Measurements from ENCODE around the gene RABGAP1L. TPM values are rescaled to one million over a fixed set of nuclear protein-coding genes. Genes with fewer than 3 reads are reported as not detected.
"Not testable (repeated sequence)": the region's sequence is repeated elsewhere in the genome, so short reads cannot be mapped to it uniquely, and the experiment has no call there.

RABGAP1L gene
- total RNA-seq, 1 donor from 2014 or later: 69.2 TPM

GRCh38 chr1:174324493-174324892, 165.2 kb downstream of the RABGAP1L start:
- no peaks in the 10 kb centered on the region for H3K27me3 ChIP-seq (ENCODE audit: low read depth)
- H3K27ac ChIP-seq (replicated peaks): no peak overlapping the region
- no peak overlapping the region for H3K4me3 ChIP-seq
- no peak for DNase-seq
- no peak for TF ChIP-seq CTCF (IDR thresholded peaks at IDR 0.05; ENCODE audit: borderline replicate concordance)
- H3K36me3 ChIP-seq: peaks cover 54% of the 10 kb centered on the region
- no peaks in the 10 kb centered on the region for H3K4me1 ChIP-seq
- intact Hi-C loops (cut with micrococcal nuclease): no loop called here
- H3K9me3 ChIP-seq (replicated peaks): peaks cover 44% of the 10 kb centered on the region

GRCh38 chr1:174324939-174325338, 165.6 kb downstream of the RABGAP1L start:
- intact Hi-C loops (cut with micrococcal nuclease): no loop called here
- no peak overlapping the region for H3K4me3 ChIP-seq
- no peak for DNase-seq
- no peak for TF ChIP-seq CTCF (IDR thresholded peaks at IDR 0.05; ENCODE audit: borderline replicate concordance)
- H3K27ac ChIP-seq (replicated peaks): no peak overlapping the region
- H3K4me1 ChIP-seq: no peaks in the 10 kb centered on the region
- H3K36me3 ChIP-seq: peaks cover 50% of the 10 kb centered on the region
- no peaks in the 10 kb centered on the region for H3K27me3 ChIP-seq (ENCODE audit: low read depth)
- H3K9me3 ChIP-seq (replicated peaks): peaks cover 39% of the 10 kb centered on the region

GRCh38 chr1:174326278-174326677, 167.0 kb downstream of the RABGAP1L start:
- H3K9me3 ChIP-seq (replicated peaks): peaks cover 26% of the 10 kb centered on the region
- H3K27me3 ChIP-seq (ENCODE audit: low read depth): no peaks in the 10 kb centered on the region
- no peak overlapping the region for H3K27ac ChIP-seq (replicated peaks)
- H3K36me3 ChIP-seq: peaks cover 37% of the 10 kb centered on the region
- no peak for DNase-seq
- no peak for TF ChIP-seq CTCF (IDR thresholded peaks at IDR 0.05; ENCODE audit: borderline replicate concordance)
- intact Hi-C loops (cut with micrococcal nuclease): no loop called here
- H3K4me3 ChIP-seq: no peak overlapping the region
- H3K4me1 ChIP-seq: no peaks in the 10 kb centered on the region

GRCh38 chr1:174333437-174333836, 174.1 kb downstream of the RABGAP1L start:
- DNase-seq: no peak
- H3K27ac ChIP-seq (replicated peaks): no peak overlapping the region
- TF ChIP-seq CTCF (IDR thresholded peaks at IDR 0.05; ENCODE audit: borderline replicate concordance): no peak
- H3K4me3 ChIP-seq: no peak overlapping the region
- H3K9me3 ChIP-seq (replicated peaks): no peaks in the 10 kb centered on the region
- H3K4me1 ChIP-seq: peaks cover 19% of the 10 kb centered on the region
- intact Hi-C loops (cut with micrococcal nuclease): no loop called here
- H3K36me3 ChIP-seq: no peaks in the 10 kb centered on the region
- no peaks in the 10 kb centered on the region for H3K27me3 ChIP-seq (ENCODE audit: low read depth)

GRCh38 chr1:174337000-174337681, 177.8 kb downstream of the RABGAP1L start:
- Histone ChIP-seq H3K27me3 (ENCODE audit: low read depth) (no peaks in the 10 kb centered on the region), H3K36me3 (peaks cover 5% of the 10 kb centered on the region), H3K9me3 (replicated peaks) (peaks cover 11% of the 10 kb centered on the region), H3K27ac (replicated peaks) (no peak overlapping the region), H3K4me1 (peaks cover 19% of the 10 kb centered on the region), H3K4me3 (no peak overlapping the region)
- TF ChIP-seq CTCF (IDR thresholded peaks at IDR 0.05; ENCODE audit: borderline replicate concordance): no peak
- no peak for DNase-seq
- intact Hi-C loops (cut with micrococcal nuclease): no loop called here

GRCh38 chr1:174340404-174340803, 181.1 kb downstream of the RABGAP1L start:
- H3K27ac ChIP-seq (replicated peaks); intact Hi-C loops (cut with micrococcal nuclease); H3K27me3 ChIP-seq (ENCODE audit: low read depth); DNase-seq; H3K4me3 ChIP-seq; H3K36me3 ChIP-seq: not testable (repeated sequence)
- Histone ChIP-seq H3K9me3 (replicated peaks) (peaks cover 11% of the 10 kb centered on the region), H3K4me1 (peaks cover 14% of the 10 kb centered on the region)
